T-helper 22 cell (primary cell): ENCODE data around the gene CNIH1.
"Not testable (repeated sequence)": the region's sequence is repeated elsewhere in the genome, so short reads cannot be mapped to it uniquely, and the experiment has no call there.

Experiments used
- DNase-seq: peaks from one replicate; pipeline ENCODE4 v3.0.0-alpha.2; 2020; ENCODE audit warnings: low read depth

Gene CNIH1

DNA sequence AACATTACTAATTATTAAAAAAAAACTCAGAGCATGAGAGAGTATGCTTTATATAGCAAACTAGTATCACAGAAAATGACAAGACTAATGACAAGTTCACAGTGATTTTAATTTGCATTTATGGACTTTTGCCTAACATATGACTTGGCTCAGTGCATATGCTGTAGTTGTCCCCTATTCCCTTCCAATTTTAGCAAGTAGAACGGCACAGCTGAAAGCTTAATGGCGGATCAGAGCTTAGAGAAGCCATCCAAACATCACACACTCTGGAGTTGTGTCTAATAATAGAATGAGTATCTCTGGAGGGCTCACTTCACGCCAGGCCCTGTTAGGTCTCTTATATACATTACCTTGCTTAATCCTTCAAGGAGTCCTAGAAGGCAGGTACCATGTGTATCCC, 13.3 kb downstream of the CNIH1 start:
- no peak for DNase-seq

DNA sequence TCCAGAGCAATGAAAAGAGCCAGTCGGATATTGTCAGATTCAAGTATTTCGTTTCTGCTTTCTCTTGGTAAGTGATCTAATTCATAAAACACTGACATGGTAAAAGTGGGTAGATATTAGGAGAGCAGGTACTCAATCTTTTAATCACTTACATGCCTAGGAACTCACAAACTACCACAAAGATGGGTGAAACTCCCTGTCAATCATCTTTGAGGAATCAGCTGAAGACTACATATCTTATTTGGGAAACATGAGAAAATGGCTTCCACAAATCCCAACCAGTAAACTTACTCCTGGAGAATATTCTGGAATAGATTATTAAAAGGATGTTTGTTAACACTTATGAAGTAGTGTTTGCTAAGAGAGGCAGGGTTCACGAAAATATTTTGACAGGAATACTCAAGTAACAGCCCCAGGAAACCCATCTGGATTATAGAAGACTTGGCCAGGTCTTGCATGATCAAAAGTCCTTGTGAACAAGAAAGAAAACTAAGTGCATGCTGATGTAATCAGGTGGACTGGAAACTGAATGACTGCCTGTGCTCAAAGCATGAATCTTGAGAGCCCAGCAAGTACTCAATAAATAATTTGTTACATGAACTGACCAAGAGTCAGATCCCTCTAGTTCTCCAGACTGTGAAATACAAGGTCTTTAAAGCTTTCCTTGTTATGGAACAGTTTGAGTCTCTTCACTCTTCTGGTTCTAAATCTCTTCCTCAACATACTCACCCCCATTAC, 15.5 kb downstream of the CNIH1 start:
- DNase-seq: no peak

DNA sequence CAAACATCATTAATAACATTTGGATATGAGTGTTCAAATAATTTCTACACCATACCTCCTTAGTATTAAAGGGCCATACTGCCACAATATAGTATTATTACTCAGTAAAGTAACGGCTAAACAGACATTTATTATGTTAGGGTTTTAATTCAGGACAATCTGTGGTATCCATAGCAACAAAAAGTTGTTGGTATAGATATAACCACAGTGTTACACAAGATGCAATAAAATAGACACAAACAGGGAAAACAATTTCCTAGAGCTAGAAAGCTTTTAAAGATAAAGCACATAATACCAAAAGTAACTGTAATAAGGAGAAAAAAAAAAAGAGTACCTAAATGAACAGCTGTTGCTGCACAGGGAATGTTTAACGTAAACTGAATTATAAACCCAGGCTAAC, 16.1 kb downstream of the CNIH1 start:
- no peak for DNase-seq

DNA sequence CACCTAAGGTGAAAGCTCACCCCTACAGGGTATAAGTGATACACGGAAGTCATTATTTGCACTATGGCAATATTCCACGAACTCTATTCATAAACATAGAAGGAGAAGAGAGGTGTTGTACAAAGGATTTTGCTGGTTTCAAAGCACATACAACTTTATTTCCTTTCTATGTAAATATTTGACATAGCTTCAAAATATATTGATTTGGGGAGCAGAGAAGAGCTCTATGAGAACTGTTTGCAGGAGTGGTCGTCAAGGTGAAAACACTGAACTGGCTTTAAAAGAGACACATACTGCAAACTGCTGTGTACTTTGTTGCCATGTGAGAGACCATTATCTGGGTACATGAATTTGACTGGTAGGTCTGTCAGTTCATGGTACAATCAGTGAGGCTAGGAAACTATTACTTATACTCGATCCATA, 16.7 kb downstream of the CNIH1 start:
- DNase-seq: no peak

DNA sequence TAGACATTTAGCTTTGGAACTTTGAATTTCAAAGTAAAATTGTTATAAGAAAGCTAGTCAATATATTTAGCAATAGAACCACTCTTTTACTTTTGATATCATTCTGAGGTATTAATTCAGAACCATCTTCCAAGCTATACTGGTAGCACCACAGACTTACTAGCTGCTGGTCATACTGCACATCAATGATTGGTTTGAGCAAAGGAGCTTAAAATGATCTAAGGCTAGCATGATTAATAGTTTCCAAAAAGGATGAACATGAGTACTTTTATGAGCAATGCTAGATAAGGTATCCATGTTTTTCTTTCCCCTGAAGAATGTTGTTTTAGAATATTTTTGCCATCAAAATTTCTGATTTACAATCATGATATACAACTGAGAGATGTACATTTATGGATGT, 17.2 kb downstream of the CNIH1 start:
- DNase-seq: no peak

DNA sequence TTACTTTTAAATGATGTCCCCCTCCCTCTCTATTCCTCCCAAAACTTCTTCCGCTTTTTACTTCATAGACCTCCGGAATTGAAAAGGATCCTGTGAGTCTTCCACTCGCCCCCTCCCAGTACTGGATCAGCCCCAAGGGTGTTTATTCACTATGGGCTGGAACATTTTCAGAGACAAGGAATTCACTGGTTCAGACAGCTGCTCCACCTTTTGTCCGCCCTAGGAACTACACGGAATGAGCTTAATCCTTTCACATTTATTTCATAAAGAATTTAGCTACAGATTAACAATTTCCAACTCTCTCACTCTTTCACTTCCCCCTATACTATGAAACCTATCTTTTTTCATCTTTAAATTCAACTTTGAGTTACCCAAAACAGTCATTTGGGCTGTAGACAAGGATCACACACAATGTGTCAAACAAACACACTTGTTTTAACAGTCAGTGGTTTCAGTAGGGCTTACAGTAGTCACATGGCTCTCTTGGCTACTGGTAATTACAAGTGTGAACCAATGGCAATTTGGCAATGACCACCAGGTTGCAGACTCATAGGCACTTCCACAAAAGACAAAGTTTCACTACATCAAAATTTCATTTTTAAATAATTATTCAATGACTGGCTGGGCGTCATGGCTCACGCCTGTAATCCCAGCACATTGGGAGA, 20.6 kb downstream of the CNIH1 start:
- no peak for DNase-seq

DNA sequence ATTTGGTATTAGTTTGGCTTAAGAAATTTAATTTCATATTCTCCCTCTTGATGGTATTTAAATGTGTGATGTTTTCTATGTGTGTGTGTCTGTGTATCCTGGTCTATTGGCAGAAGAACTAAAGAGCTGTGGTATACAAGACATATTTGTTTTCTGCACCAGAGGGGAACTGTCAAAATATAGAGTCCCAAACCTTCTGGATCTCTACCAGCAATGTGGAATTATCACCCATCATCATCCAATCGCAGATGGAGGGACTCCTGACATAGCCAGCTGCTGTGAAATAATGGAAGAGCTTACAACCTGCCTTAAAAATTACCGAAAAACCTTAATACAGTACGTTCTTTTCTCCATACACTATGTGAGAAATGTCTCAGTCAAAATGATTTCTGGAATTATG, 29.8 kb downstream of the CNIH1 start:
- no peak for DNase-seq

DNA sequence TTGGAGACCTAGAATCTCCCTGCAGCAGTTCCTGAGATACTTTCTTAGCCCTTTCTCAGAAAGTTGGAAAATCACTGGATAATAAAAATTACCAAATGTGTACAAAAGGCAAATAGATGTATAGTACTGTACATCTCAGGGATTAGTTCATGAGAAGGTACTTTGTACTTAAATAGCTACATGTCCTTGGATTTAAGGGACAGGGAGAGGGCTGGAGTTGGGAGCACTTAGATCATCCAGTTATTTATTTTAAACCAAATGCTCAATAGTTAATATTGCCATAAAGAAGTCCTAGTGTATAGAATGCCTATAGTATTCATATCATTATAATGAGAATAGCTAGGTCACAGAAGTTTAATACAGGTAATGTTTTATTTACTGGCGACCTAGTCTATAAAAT, 31.0 kb downstream of the CNIH1 start:
- no peak for DNase-seq

DNA sequence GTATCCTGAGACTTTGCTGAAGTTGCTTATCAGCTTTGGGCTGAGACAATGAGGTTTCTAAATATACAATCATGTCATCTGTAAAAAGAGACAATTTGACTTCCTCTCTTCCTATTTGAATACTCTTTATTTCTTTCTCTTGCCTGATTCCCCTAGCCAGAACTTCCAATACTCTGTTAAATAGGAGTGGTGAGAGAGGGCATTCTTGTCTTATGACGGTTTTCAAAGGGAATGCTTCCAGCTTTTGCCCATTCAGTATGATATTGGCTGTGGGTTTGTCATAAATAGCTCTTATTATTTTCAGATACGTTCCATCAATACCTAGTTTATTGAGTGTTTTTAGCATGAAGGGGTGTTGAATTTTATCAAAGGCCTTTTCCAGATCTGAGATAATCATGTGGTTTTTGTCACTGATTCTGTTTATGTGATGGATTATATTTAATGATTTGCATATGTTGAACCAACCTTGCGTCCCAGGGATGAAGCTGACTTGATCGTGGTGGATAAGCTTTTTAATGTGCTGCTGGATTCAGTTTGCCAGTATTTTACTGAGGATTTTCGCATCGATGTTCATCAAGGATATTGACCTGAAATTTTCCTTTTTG, 37.7 kb downstream of the CNIH1 start:
- DNase-seq: not testable (repeated sequence)

DNA sequence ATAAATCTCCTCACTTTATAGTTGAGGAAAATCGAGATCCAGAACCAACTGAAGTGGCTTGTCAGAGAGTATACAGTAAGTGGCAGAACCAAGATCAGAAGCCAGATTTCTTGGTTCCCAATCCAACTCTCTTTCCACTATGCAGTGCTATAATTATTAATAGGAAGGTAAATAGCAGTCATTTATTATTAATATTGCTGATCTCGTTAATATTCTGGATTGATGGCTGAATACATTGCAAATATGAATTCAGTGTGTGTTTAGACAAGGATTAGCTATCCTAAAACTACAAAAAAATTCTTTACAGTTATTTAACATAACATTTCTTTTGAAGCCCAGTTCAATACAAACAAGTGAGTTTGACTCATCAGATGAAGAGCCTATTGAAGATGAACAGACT, 41.6 kb downstream of the CNIH1 start:
- DNase-seq: no peak

DNA sequence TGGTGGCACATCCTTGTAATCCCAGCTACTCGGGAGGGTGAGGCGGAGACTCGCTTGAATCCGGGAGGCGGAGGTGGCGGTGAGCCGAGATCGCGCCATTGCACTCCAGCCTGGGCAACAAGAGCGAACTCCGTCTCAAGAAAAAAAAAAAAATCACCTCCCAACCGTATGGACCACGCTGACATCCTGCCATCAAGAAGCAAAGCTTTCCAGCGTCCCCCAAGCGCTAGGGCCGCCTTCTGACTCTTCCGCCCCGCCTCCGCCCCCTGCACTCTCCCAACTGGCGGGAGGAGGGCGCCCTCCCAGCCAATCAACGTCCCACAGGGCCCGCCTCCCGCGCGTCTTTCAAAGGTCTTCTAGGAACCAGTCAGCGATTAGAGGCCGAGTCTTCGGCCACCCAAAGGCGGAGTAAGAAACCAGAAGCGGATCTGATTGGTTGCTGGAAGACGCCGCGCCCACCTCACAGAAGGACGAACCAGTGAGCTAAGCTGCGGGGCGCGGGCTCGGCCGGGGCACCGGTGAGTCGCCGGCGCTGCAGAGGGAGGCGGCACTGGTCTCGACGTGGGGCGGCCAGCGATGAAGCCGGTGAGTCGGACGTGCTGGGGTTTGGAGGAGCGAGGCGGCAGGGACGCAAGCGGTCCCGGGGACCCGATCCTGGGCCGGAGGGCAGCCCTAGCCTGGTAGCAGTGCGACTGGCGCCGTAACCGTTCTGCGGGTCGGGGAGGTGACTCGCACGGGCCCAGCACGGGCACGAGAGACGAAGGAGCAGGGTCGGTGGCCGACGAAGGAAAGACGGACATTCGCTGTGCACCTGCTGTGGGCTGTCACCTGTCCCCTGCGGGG, 44.5 kb downstream of the CNIH1 start, which contains the start of gene CDKN3:
CDKN3 (plus strand) TSS at position 515 of the 843 bp plus-strand sequence; CDS start at position 577, 62 bp downstream.
- DNase-seq: peak; percentile 94

DNA sequence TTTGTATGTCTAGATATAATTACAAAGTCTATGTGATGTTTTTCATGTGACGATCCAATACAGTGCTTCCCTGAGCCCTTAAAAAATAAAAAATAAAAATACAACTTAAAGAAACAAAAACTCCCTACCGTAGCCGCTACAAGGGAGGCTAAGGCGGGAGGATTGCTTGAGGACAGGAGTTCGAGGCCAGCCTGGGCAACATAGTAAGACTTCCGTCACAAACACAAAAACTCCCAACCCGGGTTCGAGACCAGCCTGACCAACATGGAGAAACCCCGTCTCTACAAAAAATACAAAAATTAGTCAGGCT, 45.0 kb downstream of the CNIH1 start:
- no peak for DNase-seq

DNA sequence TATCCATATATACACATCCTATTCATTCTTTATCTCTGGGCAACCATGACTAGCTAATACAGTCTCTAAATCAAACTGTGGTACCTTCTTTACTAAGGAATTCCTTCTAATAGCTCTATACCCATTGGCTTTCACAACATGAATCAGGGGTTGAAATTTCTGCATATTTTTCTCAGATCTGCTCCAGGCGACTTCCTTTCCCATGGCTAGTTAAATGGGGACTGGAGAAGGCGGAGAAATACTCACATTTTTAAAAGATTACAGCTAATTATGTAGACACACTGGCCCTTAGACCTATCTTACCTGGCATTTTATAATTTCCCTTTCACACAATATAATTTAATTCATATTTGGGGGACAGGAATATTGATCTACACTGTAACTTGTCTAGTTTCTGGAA, 45.5 kb downstream of the CNIH1 start:
- DNase-seq: no peak

DNA sequence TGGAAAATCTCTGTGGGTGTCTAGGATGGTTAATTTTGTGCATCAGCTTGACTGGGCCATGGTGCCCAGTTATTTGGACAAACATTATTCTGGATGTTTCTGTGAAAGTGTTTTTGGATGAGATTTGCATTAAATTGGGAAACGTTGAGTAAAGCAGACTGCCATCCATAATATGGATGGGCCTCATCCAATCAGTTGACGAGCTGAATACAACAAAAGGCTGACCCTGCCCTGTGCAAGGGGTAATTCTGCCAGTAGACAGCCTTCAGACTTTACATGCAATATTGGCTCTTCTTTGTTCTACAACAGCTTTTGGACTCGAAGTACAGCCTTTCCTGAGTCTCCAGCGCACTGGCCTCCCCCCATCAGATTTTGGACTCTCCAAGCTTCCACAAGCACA, 45.9 kb downstream of the CNIH1 start:
- DNase-seq: no peak

DNA sequence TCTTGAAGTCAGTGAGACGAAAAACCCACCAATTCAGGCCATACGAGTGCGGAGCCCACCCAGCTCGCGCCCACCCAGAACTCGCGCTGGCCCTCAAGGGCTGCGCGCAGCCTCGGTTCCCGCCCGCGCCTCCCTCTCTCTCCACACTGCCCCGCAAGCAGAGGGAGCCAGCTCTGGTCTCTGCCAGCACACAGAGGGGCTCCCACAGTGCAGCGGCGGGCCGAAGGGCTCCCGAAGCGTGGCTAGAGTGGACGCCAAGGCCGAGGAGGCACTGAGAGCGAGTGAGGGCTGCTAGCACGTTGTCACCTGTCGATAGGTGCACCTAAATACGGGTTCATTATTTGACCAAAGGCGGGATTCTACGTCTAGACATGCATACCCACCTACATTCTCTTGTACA, 46.6 kb downstream of the CNIH1 start:
- DNase-seq: no peak

DNA sequence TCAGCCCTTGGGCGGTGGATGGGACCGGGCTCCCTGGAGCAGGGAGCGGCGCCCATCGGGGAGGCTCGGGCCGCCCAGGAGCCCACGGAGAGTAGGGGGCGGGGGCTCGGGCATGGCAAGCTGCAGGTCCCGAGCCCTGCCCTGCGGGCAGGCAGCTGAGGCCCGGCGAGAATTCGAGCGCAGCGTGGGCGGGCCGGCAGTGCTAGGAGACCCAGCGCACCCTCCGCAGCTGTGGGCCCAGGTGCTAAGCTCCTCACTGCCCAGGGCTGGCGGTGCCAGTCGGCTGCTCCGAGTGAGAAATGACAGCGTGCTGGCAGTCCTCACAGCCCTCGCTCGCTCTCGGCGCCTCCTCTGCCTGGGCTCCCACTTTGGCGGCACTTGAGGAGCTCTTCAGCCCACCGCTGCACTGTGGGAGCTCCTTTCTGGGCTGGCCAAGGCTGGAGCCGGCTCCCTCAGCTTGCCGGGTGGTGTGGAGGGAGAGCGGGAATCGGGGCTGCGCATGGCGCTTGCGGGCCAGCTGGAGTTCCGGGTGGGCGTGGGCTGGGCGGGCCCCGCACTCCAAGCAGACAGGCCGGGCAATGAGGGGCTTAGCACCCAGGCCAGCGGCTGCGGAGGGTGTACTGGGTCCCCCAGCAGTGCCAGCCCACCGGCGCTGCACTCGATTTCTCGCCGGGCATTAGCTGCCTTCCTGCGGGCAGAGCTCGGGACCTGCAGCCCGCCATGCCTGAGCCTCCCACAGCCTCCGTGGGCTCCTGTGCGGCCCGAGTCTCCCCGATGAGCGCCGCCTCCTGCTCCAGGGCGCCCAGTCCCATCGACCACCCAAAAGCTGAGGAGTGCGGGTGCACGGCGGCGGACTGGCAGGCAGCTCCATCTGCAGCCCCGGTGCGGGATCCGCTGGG, 47.9 kb downstream of the CNIH1 start:
- not testable (repeated sequence) for DNase-seq

DNA sequence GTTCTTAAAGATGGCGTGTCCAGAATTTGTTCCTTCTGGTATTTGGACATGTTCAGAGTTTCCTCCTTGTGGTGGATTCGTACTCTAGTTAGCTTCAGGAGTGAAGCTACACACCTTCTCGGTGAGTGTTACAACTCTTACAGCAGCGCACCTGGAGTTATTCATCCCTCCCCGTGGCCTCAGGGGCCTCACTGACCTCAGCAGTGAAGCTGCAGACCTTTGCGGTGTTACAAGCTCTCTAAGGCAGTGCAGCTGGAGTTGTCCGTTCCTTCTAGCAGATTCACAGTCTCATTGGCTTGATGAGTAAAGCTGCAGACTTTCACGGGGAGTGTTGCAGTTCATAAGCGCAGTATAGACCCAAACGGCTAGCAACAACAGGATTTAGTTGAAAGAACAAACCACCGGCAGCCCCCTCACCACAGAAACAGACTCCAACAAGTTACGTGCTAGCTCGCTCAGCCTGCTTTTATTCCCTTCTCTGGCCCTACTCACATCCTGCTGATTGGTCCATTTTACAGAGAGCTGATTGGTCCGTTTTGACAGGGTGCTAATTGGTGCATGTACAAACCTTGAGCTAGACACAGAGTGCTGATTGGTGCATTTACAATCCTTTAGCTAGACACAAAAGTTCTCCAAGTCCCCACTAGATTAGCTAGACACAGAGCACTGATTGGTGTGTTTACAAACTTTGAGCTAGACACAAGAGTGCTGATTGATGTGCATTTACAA, 48.9 kb downstream of the CNIH1 start:
- DNase-seq: no peak

DNA sequence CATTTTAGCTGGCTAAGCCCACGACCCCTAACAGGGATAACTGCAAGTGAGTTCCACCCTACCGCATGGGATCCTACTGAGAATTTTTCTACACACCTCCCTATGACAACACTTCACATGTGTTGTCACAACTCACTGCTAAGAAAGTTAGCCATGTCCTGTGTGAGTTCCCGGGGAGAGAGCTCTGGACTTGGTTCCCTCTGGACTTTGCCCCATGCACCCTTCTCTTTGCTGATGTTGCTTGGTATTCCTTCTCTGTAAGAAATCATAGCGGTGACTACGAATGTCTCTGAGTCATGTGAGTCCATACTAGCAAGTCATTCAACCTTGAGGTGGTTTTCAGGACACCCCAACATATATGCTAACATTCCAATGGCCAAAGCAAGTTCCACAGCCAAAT, 53.8 kb downstream of the CNIH1 start:
- no peak for DNase-seq

DNA sequence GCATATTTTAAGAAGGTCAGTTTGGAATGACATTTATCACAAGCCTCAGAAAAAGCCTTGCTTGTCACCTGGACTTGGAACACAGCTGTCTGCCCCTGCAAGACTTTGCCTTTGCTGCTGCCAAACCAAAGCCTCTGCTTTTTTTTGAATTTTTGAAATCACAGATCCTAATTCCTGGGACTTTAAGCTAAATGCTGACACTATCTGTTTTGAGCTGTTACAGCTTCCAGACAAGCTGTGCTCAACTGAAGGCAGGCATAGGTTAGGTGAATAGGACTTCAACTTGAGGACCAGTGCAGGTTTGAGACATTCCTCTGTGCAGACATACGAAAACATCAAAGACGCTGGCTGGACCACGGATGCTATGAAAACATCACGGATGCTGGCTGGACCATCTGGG, 55.6 kb downstream of the CNIH1 start:
- no peak for DNase-seq

DNA sequence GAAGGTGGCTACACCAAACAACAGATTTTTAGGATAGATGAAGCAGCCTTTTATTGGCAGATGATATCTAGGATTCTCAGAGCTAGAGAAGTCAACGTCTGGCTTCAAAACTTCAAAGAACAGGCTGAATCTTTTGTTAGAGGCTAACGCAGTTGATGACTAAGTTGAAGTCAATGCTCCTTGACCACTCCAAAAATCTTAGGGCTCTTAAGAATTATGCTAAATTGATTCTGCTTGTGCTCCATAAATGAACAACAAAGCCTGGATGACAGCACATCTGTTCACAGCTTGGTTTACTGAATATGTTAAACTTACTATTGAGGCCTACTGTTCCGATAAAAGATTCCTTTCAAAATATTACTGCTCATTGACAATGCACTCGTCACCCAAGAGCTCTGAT, 57.3 kb downstream of the CNIH1 start:
- DNase-seq: no peak

DNA sequence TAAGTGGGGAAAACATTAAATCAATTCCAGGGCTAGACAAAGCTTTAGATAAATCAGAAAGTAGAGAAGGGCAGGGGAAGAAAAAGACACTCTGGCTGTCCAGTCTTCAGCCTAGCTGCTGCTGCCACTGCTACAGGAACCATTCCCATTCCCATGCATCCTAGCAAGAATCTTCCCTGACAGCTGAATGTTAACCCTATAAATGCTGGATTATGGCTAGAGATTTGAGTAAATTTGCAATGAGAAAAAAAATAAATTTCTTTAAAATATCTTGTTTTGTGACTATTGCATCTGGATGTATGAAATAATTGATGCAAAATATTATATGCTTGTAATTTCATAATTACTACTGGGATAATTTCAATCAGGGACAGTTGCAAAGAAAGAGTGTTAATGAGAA, 59.4 kb downstream of the CNIH1 start:
- DNase-seq: no peak
